ENCODE results near the gene TEX101. TPM values are rescaled to one million over a fixed set of nuclear protein-coding genes. Genes with fewer than 3 reads are reported as not detected.

Gene TEX101
- total RNA-seq, 1 experiment from 2014 or later, result not detected

GRCh38 chr19:43422000-43422688 lies 7.5 kb downstream of the TEX101 start:
- no peak overlapping the region for H3K4me3 ChIP-seq (ENCODE audit: low read depth in 2 of 2, low read length in 2 of 2)
- no peaks in the 10 kb centered on the region for H3K36me3 ChIP-seq (ENCODE audit: control insufficient read depth, insufficient read depth, low read length)
- ATAC-seq, result no peak
- ChIA-PET POLR2A (no interaction called here), CTCF (no interaction called here)
- intact Hi-C loops (cut with micrococcal nuclease; ENCODE audit: unreplicated experiment), result no loop called here
- no peak overlapping the region for H3K27ac ChIP-seq (ENCODE audit: low read length)
- H3K9me3 ChIP-seq (ENCODE audit: control insufficient read depth, insufficient read depth, low read depth, low read length), result no peaks in the 10 kb centered on the region
- DNase-seq (ENCODE audit: low read depth, low spot score), result no peak
- H3K27me3 ChIP-seq (ENCODE audit: control insufficient read depth, insufficient read depth, low read length), result no peaks in the 10 kb centered on the region
- TF ChIP-seq POLR2AphosphoS5 (IDR thresholded peaks at IDR 0.05; ENCODE audit: low read depth, low read length), result no peak
- no peak for TF ChIP-seq TCF7L2 (IDR thresholded peaks at IDR 0.05; ENCODE audit: low read depth, low read length)
- TF ChIP-seq, protein P1, sequence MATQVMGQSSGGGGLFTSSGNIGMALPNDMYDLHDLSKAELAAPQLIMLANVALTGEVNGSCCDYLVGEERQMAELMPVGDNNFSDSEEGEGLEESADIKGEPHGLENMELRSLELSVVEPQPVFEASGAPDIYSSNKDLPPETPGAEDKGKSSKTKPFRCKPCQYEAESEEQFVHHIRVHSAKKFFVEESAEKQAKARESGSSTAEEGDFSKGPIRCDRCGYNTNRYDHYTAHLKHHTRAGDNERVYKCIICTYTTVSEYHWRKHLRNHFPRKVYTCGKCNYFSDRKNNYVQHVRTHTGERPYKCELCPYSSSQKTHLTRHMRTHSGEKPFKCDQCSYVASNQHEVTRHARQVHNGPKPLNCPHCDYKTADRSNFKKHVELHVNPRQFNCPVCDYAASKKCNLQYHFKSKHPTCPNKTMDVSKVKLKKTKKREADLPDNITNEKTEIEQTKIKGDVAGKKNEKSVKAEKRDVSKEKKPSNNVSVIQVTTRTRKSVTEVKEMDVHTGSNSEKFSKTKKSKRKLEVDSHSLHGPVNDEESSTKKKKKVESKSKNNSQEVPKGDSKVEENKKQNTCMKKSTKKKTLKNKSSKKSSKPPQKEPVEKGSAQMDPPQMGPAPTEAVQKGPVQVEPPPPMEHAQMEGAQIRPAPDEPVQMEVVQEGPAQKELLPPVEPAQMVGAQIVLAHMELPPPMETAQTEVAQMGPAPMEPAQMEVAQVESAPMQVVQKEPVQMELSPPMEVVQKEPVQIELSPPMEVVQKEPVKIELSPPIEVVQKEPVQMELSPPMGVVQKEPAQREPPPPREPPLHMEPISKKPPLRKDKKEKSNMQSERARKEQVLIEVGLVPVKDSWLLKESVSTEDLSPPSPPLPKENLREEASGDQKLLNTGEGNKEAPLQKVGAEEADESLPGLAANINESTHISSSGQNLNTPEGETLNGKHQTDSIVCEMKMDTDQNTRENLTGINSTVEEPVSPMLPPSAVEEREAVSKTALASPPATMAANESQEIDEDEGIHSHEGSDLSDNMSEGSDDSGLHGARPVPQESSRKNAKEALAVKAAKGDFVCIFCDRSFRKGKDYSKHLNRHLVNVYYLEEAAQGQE (IDR thresholded peaks at IDR 0.05; ENCODE audit: insufficient read depth in 1 of 2, low read depth in 2 of 2, low read length in 1 of 2), result no peak
- no peaks in the 10 kb centered on the region for H3K4me1 ChIP-seq (ENCODE audit: control insufficient read depth, insufficient read depth, low read length)
- no TSS peak for BruUV-seq (replicated peaks)
- in situ Hi-C loops (cut with HindIII; ENCODE audit: low pct_unique_long_range_greater_than_20kb, low sequenced_read_pairs), result no loop called here

DNA sequence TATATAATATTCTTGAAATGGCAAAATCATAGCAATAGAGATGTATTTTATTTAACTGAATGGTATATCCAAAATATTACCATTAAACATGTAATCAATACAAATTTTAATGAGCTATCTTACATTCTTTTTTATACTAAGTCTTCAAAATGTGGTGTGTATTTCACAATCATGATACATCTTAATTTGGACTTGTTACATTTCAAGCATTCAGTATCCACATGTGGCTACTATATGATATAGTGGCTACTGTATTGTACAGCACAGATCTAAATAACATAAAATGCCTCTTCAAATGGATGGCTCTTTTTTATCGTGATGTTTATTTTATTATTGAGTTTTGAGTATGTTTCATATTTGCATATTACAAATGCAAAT lies 8.0 kb downstream of the TEX101 start:
- BruUV-seq (replicated peaks), result no TSS peak

More for the DNA sequence above, 8.0 kb downstream of the TEX101 start:
- no peak for ATAC-seq
- ChIA-PET POLR2A (no interaction called here), CTCF (no interaction called here)
- TF ChIP-seq SIN3A (IDR thresholded peaks at IDR 0.05; ENCODE audit: borderline replicate concordance, insufficient read depth, low read depth, low read length), result no peak
- TF ChIP-seq CTCF (IDR thresholded peaks at IDR 0.05), result no peak
- intact Hi-C loops (cut with micrococcal nuclease; ENCODE audit: unreplicated experiment), result no loop called here
- Histone ChIP-seq H3K9me3 (ENCODE audit: control insufficient read depth, insufficient read depth, low read depth, low read length) (no peaks in the 10 kb centered on the region), H3K27me3 (ENCODE audit: control insufficient read depth, insufficient read depth, low read length) (no peaks in the 10 kb centered on the region), H3K36me3 (ENCODE audit: control insufficient read depth, insufficient read depth, low read length) (no peaks in the 10 kb centered on the region), H3K27ac (ENCODE audit: low read length) (no peak overlapping the region), H3K4me3 (ENCODE audit: low read depth in 2 of 2, low read length in 2 of 2) (no peak overlapping the region), H3K4me1 (ENCODE audit: control insufficient read depth, insufficient read depth, low read length) (no peaks in the 10 kb centered on the region)
- no peak for DNase-seq (ENCODE audit: low read depth, low spot score)
- in situ Hi-C loops (cut with HindIII; ENCODE audit: low pct_unique_long_range_greater_than_20kb, low sequenced_read_pairs), result no loop called here

Measured in Panc1 (cell line).